ENCODE measurements around the gene STXBP2. TPM values are rescaled to one million over a fixed set of nuclear protein-coding genes. Genes with fewer than 3 reads are reported as not detected.

The STXBP2 gene
- 0.76 and 1.7 TPM in 2 replicates for total RNA-seq

DNA sequence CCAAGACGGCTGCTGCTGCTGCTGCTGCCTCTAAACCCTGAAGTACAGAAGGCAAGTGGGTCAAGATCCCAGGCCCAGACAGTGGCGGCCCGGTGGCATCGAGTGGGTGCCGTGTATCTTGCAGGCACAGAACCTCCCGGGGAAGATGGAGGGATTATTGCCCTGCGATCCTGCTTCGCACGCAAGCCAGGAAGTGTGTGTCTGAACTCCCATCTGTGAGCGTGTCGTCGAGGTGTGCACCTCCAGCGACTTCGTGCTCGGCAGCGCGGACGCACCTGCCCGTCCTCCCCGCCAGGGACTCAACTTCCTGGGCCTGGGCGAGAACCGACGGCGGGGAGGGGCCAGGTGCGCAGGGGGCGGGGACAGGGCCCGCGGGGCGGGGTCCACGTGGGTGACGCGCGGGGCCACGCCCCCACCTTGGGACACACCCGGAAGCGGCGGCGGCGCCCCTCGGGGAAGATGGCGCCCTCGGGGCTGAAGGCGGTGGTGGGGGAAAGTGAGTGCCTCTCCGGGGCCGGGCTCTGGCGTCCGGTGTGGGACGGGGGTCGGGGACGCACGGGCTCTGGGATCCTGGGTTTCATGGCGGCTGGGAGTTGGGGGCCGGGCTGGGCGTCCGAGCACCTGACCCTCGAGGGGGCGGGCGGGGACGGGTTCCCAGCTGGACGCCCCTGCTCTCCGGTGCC, at the start of gene STXBP2:
TSS of gene STXBP2 (plus strand) at position 420 of the 683 bp plus-strand sequence. CDS start at position 460, 40 bp downstream.

GRCh38 chr19:7595466-7596133, 41.3 kb upstream of the STXBP2 start, which contains the start of gene CAMSAP3:
CAMSAP3 (plus strand) TSS chr19:7595863; CDS start chr19:7596003, 140 bp downstream.

GRCh38 chr19:7629347-7630054, 7.4 kb upstream of the STXBP2 start, which contains the start of the genes PET100 and XAB2:
PET100 (plus strand) TSS chr19:7629793; CDS start chr19:7629834, 41 bp downstream.
XAB2 (minus strand) TSS chr19:7629545; CDS start chr19:7629527, 18 bp downstream.

GRCh38 chr19:7633698-7634097, 3.2 kb upstream of the STXBP2 start, which contains the start of gene PCP2:
PCP2 (minus strand) TSS chr19:7633719; CDS start chr19:7633457, 262 bp downstream.

GRCh38 chr19:7668842-7669241, 31.9 kb downstream of the STXBP2 start, which contains the start of gene RETN:
RETN (plus strand) TSS chr19:7669049; CDS start chr19:7669327, 278 bp downstream.

DNA sequence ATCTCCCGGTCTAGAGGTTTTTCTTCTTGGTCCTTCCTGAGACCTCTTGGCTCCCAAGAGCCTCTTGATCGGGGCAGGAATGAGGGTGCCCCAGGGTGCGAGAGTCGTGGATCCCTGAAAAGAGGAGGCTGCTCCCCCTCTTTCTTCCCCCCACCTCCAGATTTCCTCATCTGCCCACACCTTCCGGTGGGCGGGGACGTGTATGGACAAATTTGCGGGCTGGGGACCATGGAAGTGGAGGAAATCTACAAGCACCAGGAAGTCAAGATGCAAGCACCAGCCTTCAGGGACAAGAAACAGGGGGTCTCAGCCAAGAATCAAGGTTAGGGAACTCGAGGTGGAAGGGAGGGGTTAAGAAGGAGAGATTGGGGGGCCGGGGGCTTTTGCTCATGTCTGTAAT, 39.9 kb downstream of the STXBP2 start, which contains the start of gene MCEMP1:
TSS of gene MCEMP1 (plus strand) at position 237 of the 400 bp plus-strand sequence. CDS start at position 268, 31 bp downstream.

GRCh38 chr19:7680606-7681339, 43.9 kb downstream of the STXBP2 start, which contains the start of gene TRAPPC5:
TRAPPC5 (plus strand) TSS chr19:7680833; CDS start chr19:7682254, 1,421 bp downstream.

Small RNAs within 50 kb of the gene (small RNA-seq; reads per million reads assigned to genes)
- gene MIR6792: not detected

Other genes with a start within 250 kb of the STXBP2 start
- gene PEX11G, start 148.1 kb upstream of the STXBP2 start, total RNA-seq: 1.7 and 2.9 TPM in 2 replicates
- gene ZNF358, start 121.0 kb upstream of the STXBP2 start, total RNA-seq: 18.5 and 22.7 TPM in 2 replicates
- gene MCOLN1, start 114.5 kb upstream of the STXBP2 start, total RNA-seq: 5.7 and 8.4 TPM in 2 replicates
- gene PNPLA6, start 101.4 kb upstream of the STXBP2 start, total RNA-seq: 57.8 and 64.2 TPM in 2 replicates
- gene CAMSAP3, start 41.2 kb upstream of the STXBP2 start, total RNA-seq: not detected in 2 replicates
- gene XAB2, start 7.6 kb upstream of the STXBP2 start, total RNA-seq: 26.4 and 28.4 TPM in 2 replicates
- gene PET100, start 7.3 kb upstream of the STXBP2 start, total RNA-seq: 6.4 and 11.1 TPM in 2 replicates
- gene PCP2, start 3.4 kb upstream of the STXBP2 start, total RNA-seq: not detected in 2 replicates
- gene RETN, start 31.9 kb downstream of the STXBP2 start, total RNA-seq: not detected in 2 replicates
- gene MCEMP1, start 40.0 kb downstream of the STXBP2 start, total RNA-seq: not detected in 2 replicates
- 40.4 and 41.4 TPM in 2 replicates for gene TRAPPC5, start 43.7 kb downstream of the STXBP2 start, total RNA-seq
- not detected in 2 replicates for gene FCER2, start 65.0 kb downstream of the STXBP2 start, total RNA-seq
- not detected in 2 replicates for gene CLEC4G, start 95.0 kb downstream of the STXBP2 start, total RNA-seq
- gene CD209, start 110.4 kb downstream of the STXBP2 start, total RNA-seq: not detected in 2 replicates
- not detected in 2 replicates for gene CLEC4M, start 126.1 kb downstream of the STXBP2 start, total RNA-seq
- 14.4 and 14.5 TPM in 2 replicates for gene EVI5L, start 193.1 kb downstream of the STXBP2 start, total RNA-seq
- not detected in 2 replicates for gene PRR36, start 237.3 kb downstream of the STXBP2 start, total RNA-seq